K562 (cell line): ENCODE data around the gene ING1. TPM values are rescaled to one million over a fixed set of nuclear protein-coding genes. Genes with fewer than 3 reads are reported as not detected.
A peak's percentile ranks its signal among the peaks of the same experiment; 100 is the strongest.

Experiments
- ATAC-seq: fragments of 200-7000 bp; cut with Tn5 transposase; 3 replicates; pipeline ENCODE4 v1.9.1; 2020; ENCODE audit warnings: moderate library complexity
- BruUV-seq: library from RNA; stranded (reverse); fragments of 400-500 nt; replicated peaks from 2 replicates; lab custom pipeline; 2021; lab: Mats Ljungman, UMichigan
- CTCF ChIA-PET: fragments of 300-600 bp; formaldehyde crosslinking; extraction: SDS; loops from one replicate; lab custom pipeline; 2021; ENCODE audit warnings: low intra/inter-chr PET ratio; lab: Yijun Ruan, JAX
- POLR2A ChIA-PET: fragments of 300-600, 350-650 bp; sonication (Branson Sonifier 250); formaldehyde crosslinking; extraction: SDS; loops from one replicate; lab custom pipeline; 2021; ENCODE audit warnings: antibody characterized with exemption, inconsistent platforms; lab: Yijun Ruan, JAX
- DNase-seq, 4 experiments: peaks; one replicate each; pipeline versions ENCODE4 v3.0.0 to v3.0.0-alpha.2; 2011 to 2018; ENCODE audit warnings: low spot score in 3 of 4, mixed read lengths in 3 of 4; ENCODE audit errors: extremely low read depth in 1 of 4
- FAIRE-seq: peaks from 2 replicates; lab custom pipeline; 2011; peaks lifted over from hg19 to GRCh38; lab: Jason Lieb, UNC
- H2AFZ ChIP-seq: 2 replicates; pipeline ENCODE4 v1.6.0; 2011; ENCODE audit warnings: low read depth, low read length, control low read depth, inconsistent platforms
- H3K27ac ChIP-seq: fragments of 200-600 bp; 3 replicates; pipeline ENCODE4 v1.8.0; 2011; ENCODE audit warnings: low read depth, mild to moderate bottlenecking, control low read depth, inconsistent platforms, low read length, moderate library complexity, mixed read lengths; ENCODE audit errors: extremely low read depth
- H3K27me3 ChIP-seq, 2 experiments: fragments of 300-600 bp in 1 of 2; 2 replicates in 1 of 2; 3 replicates in 1 of 2; pipeline versions ENCODE4 v1.6.0 to v1.8.0; 2011; ENCODE audit warnings: inconsistent platforms in 2 of 2, low read length in 2 of 2, mild to moderate bottlenecking in 1 of 2, mixed read lengths in 1 of 2, moderate library complexity in 1 of 2; ENCODE audit not compliant: control insufficient read depth in 2 of 2, insufficient read depth in 2 of 2
- H3K36me3 ChIP-seq: fragments of 300-600 bp; 3 replicates; pipeline ENCODE4 v1.8.0; 2011; ENCODE audit warnings: mild to moderate bottlenecking, low read length, inconsistent platforms; ENCODE audit not compliant: control insufficient read depth, insufficient read depth
- H3K4me1 ChIP-seq, 2 experiments: fragments of 200-600 bp in 1 of 2; replicated peaks in 1 of 2; 2 replicates in 1 of 2; 3 replicates in 1 of 2; pipeline versions ENCODE4 v1.5.1 to v1.8.0; 2011; ENCODE audit warnings: inconsistent platforms in 2 of 2, low read length in 2 of 2, mild to moderate bottlenecking in 1 of 2, mixed read lengths in 1 of 2, moderate library complexity in 1 of 2; ENCODE audit not compliant: control insufficient read depth in 2 of 2, insufficient read depth in 2 of 2
- H3K4me2 ChIP-seq: 2 replicates; pipeline ENCODE4 v1.6.1; 2011; ENCODE audit warnings: low read length, control low read depth, inconsistent platforms, mixed read lengths; ENCODE audit not compliant: insufficient read depth
- H3K4me3 ChIP-seq: fragments of 200-600 bp; sonication (generic), shearing (Covaris generic); 2 replicates; pipeline ENCODE4 v1.5.1; 2016; ENCODE audit warnings: control low read depth, inconsistent platforms
- H3K79me2 ChIP-seq: fragments of 200-600 bp; 3 replicates; pipeline ENCODE4 v1.8.0; 2011; ENCODE audit warnings: low read length, inconsistent platforms; ENCODE audit not compliant: control insufficient read depth, insufficient read depth
- H3K9ac ChIP-seq, 2 experiments: 2 replicates each; pipeline versions ENCODE4 v1.6.0 to v1.6.1; 2011; ENCODE audit warnings: low read depth in 2 of 2, low read length in 2 of 2, control low read depth in 1 of 2, inconsistent platforms in 1 of 2, mild to moderate bottlenecking in 1 of 2, mixed read lengths in 1 of 2; ENCODE audit not compliant: insufficient read depth in 1 of 2
- H3K9me1 ChIP-seq: one replicate; pipeline ENCODE4 v1.6.0; 2011; ENCODE audit warnings: inconsistent platforms, mild to moderate bottlenecking, low read length, moderate library complexity; ENCODE audit not compliant: control insufficient read depth, insufficient read depth
- H3K9me3 ChIP-seq: replicated peaks from 2 replicates; pipeline ENCODE4 v1.5.1; 2011; ENCODE audit warnings: low read depth, low read length, inconsistent platforms; ENCODE audit not compliant: control insufficient read depth, insufficient read depth
- H4K20me1 ChIP-seq: replicated peaks from 2 replicates; pipeline ENCODE4 v1.6.1; 2011; ENCODE audit warnings: low read length, inconsistent platforms, mixed read lengths; ENCODE audit not compliant: control insufficient read depth, insufficient read depth
- CCNT2 ChIP-seq: IDR thresholded peaks from 2 replicates; pipeline ENCODE4 v1.6.1; 2011; ENCODE audit warnings: borderline replicate concordance, low read depth, mild to moderate bottlenecking, moderate library complexity, mixed read lengths, low read length; ENCODE audit not compliant: insufficient read length; ENCODE audit errors: extremely low read depth
- CHD1 ChIP-seq: fragments of 200-600 bp; sonication (generic); IDR thresholded peaks from one replicate; pipeline ENCODE4 v1.6.1; 2012; ENCODE audit warnings: mild to moderate bottlenecking, moderate library complexity, low read length, inconsistent platforms
- CTBP1 ChIP-seq: fragments of 450-650 bp; IDR thresholded peaks from 2 replicates; pipeline ENCODE4 v1.6.1; 2016; ENCODE audit warnings: borderline replicate concordance
- E2F8 ChIP-seq: fragments of 450-650 bp; IDR thresholded peaks from 2 replicates; pipeline ENCODE4 v1.7.1; 2018; ENCODE audit warnings: mild to moderate bottlenecking, low read depth; ENCODE audit not compliant: partially characterized antibody
- HMGN3 ChIP-seq: IDR thresholded peaks from 2 replicates; pipeline ENCODE4 v1.6.1; 2011; ENCODE audit warnings: borderline replicate concordance, low read depth, mild to moderate bottlenecking, mixed read lengths, low read length; ENCODE audit not compliant: insufficient read length; ENCODE audit errors: extremely low read depth
- MAZ ChIP-seq, 2 experiments: fragments of 450-650 bp in 1 of 2; sonication (generic) in 1 of 2; formaldehyde crosslinking; IDR thresholded peaks in 1 of 2; conservative IDR thresholded peaks in 1 of 2; 2 replicates each; pipeline versions ENCODE4 v1.4.0 to v1.5.0; 2020; ENCODE audit warnings: mild to moderate bottlenecking in 1 of 2, missing genetic modification reagents in 1 of 2
- NCOA4 ChIP-seq: fragments of 450-650 bp; IDR thresholded peaks from 2 replicates; pipeline ENCODE4 v1.6.1; 2018; ENCODE audit warnings: mild to moderate bottlenecking; ENCODE audit not compliant: partially characterized antibody
- NFIC ChIP-seq: fragments of 450-650 bp; IDR thresholded peaks from 2 replicates; pipeline ENCODE4 v1.6.1; 2017; ENCODE audit warnings: mild to moderate bottlenecking, inconsistent platforms
- PPARD ChIP-seq: fragments of 250-450 bp; sonication (Bioruptor Pico); IDR thresholded peaks from 2 replicates; pipeline ENCODE4 v1.8.0; 2022; ENCODE audit warnings: inconsistent platforms, mild to moderate bottlenecking, moderate library complexity
- PRPF4 ChIP-seq: fragments of 200-400 bp; formaldehyde crosslinking; IDR thresholded peaks from one replicate; pipeline ENCODE4 v1.6.1; 2017; ENCODE audit warnings: low read length, low read depth, mild to moderate bottlenecking; ENCODE audit not compliant: insufficient read depth, poor library complexity, severe bottlenecking
- RBM15 ChIP-seq: fragments of 200-400 bp; formaldehyde crosslinking; IDR thresholded peaks from 2 replicates; pipeline ENCODE4 v1.6.1; 2018; ENCODE audit warnings: mild to moderate bottlenecking, low read length, moderate library complexity; ENCODE audit not compliant: insufficient read depth
- SRSF1 ChIP-seq: fragments of 200-400 bp; formaldehyde crosslinking; IDR thresholded peaks from 2 replicates; pipeline ENCODE4 v1.6.1; 2017; ENCODE audit warnings: mild to moderate bottlenecking, low read depth, low read length, moderate library complexity
- UBTF ChIP-seq, 2 experiments: IDR thresholded peaks; 2 replicates each; pipeline ENCODE4 v1.6.1; 2012; ENCODE audit warnings: improper control_type of control experiment in 2 of 2, low read depth in 2 of 2, low read length in 2 of 2, borderline replicate concordance in 1 of 2
- ZNF23 ChIP-seq: fragments of 250-450 bp; sonication (Bioruptor Pico); IDR thresholded peaks from 2 replicates; pipeline ENCODE4 v1.4.0; 2020; ENCODE audit warnings: mild to moderate bottlenecking
- ZNF3 ChIP-seq: fragments of 250-450 bp; sonication (Bioruptor Pico); IDR thresholded peaks from 2 replicates; pipeline ENCODE4 v1.5.0; 2021; ENCODE audit warnings: mild to moderate bottlenecking, moderate library complexity
- WGBS: fragments of 100-300 bp; shearing (Covaris generic); methylation state at CpG from one replicate; pipeline ENCODE4 v1.1.6; 2016; ENCODE audit warnings: low coverage, mixed read lengths; ENCODE audit not compliant: insufficient coverage; ENCODE audit errors: missing lambda C conversion rate; 5-methylcytosine and 5-hydroxymethylcytosine counted together
- in situ Hi-C: fragments of 300-500 bp; cut with MboI; formaldehyde crosslinking; loops from 4 replicates; pipeline ENCODE4 v1.15.0; 2018; ENCODE audit warnings: inconsistent platforms, mixed read lengths
- intact Hi-C: fragments of 100-400 bp; cut with micrococcal nuclease; formaldehyde crosslinking; loops from 2 replicates; pipeline ENCODE4 v1.14.2; 2022
- polyA plus RNA-seq, 8 experiments: library from polyadenylated mRNA; depleted of rRNA in 4 of 8; stranded (reverse) in 5 of 8; unstranded in 3 of 8; fragments of >200 nt; fragmentation: Nextera tagmentation in 2 of 8; fragmentation: Illumina TruSeq in 1 of 8; extraction: Ambion mirVana in 2 of 8; extraction: Trizol in 1 of 8; gene quantifications; 2 replicates each; pipeline versions ENCODE4 v1.2.1 to v1.2.3, GENCODE V29; 2011 to 2014; ENCODE audit warnings: inconsistent platforms in 1 of 8, missing spikeins in 1 of 8
- total RNA-seq, 7 experiments: library from RNA; depleted of rRNA in 6 of 7; stranded (reverse); fragments of >200 nt in 6 of 7; fragmentation: Illumina TruSeq in 2 of 7; extraction: Trizol in 2 of 7; gene quantifications; 2 replicates each; pipeline versions ENCODE4 v1.2.1 to v1.2.3, GENCODE V29; 2011 to 2021; ENCODE audit warnings: low replicate concordance in 1 of 7

ING1 gene
- total and polyA plus RNA-seq, 9 of the 15 experiments (the other 6 are each of a cell fraction or from before 2014, with no cell fraction given) = 1.0 to 20.1 (median 8.2) TPM

GRCh38 chr13:110713981-110714796 lies 689 bp downstream of the ING1 start:
- in situ Hi-C loops (no loop called here), intact Hi-C loops (loop anchor here (2.0 to 10.0 kb wide), 5 partner anchors 99 to 259 kb away; partner anchors contain the start of genes ANKRD10 and NAXD)
- Histone ChIP-seq H3K9ac (peak overlapping the region; percentile 92 to 94), H4K20me1 (peaks cover 8% of the 10 kb centered on the region; the same call in 1 of the 2 replicates), H3K4me3 (peak overlapping the region; percentile 86), H3K27ac (peak overlapping the region; percentile 97), H3K79me2 (peaks cover 60% of the 10 kb centered on the region), H3K9me3 (no peaks in the 10 kb centered on the region), H3K9me1 (no peaks in the 10 kb centered on the region), H3K27me3 (no peaks in the 10 kb centered on the region), H3K4me1 (peaks cover 2 to 21% of the 10 kb centered on the region in 2 experiments; a peak in 2 of 5 replicates), H2AFZ (no peak overlapping the region), H3K36me3 (peaks cover 4% of the 10 kb centered on the region; the same call in 1 of the 3 replicates), H3K4me2 (peak overlapping the region; percentile 85)
- DNase-seq (peak in 2 of 4 experiments; percentile 12 to 50), FAIRE-seq (no peak), ATAC-seq (0 out of 3 replicates have a peak, but pooled peaks have one; percentile 0)
- POLR2A ChIA-PET = interaction anchor here (0.6 to 1.5 kb wide), 3 partner anchors 15 to 64 kb away, joined by 4 to 7 read pairs (median 5); no protein-coding TSS in a partner anchor
- no TSS peak for BruUV-seq
- CTCF ChIA-PET = no interaction called here
- 0% methylated on average over 1 of the region's 86 CpGs for WGBS
- TF ChIP-seq UBTF (IDR thresholded peaks at IDR 0.05; ENCODE audit: borderline replicate concordance in 1 of 2, low read depth in 2 of 2, low read length in 2 of 2) (0 out of 4 replicates have a peak, but pooled peaks have one; percentile 37 to 42), CCNT2 (peak; percentile 27), CHD1 (peak; percentile 44), HMGN3 (peak; percentile 21), ZNF3 (CRISPR knock-in tag) (no peak), SRSF1 (no peak), ZNF23 (CRISPR knock-in tag) (no peak), PPARD (no peak), E2F8 (no peak), CTBP1 (0 out of 2 replicates have a peak, but pooled peaks have one; percentile 13), NCOA4 (no peak), NFIC (no peak), PRPF4 (peak; percentile 13), MAZ (CRISPR knock-in tag; conservative IDR thresholded peaks at IDR 0.05 in 1 of 2, IDR thresholded peaks at IDR 0.05 in 1 of 2) (0 out of 4 replicates have a peak, but pooled peaks of 1 of the 2 experiments have one; percentile 11), RBM15 (no peak)
